Mucosa of descending colon (tissue), 3 donors: ENCODE results near the gene SHANK3. TPM values are rescaled to one million over a fixed set of nuclear protein-coding genes. Genes with fewer than 3 reads are reported as not detected.

Experiments used
- ATAC-seq: fragments of 200-7000 bp; cut with Tn5 transposase; one replicate; pipeline ENCODE4 v1.9.1; 2020; ENCODE audit warnings: mild to moderate bottlenecking, moderate library complexity
- DNase-seq, 3 donors: peaks; one replicate each; pipeline ENCODE4 v3.0.0-alpha.2; 2020
- H3K36me3 ChIP-seq: fragments of 200-600 bp; one replicate; pipeline ENCODE4 v1.8.0; 2021; ENCODE audit warnings: low read depth, mild to moderate bottlenecking
- H3K4me1 ChIP-seq: fragments of 200-600 bp; one replicate; pipeline ENCODE4 v1.8.0; 2021; ENCODE audit warnings: low read depth, mild to moderate bottlenecking
- H3K4me3 ChIP-seq: fragments of 200-600 bp; one replicate; pipeline ENCODE4 v1.8.0; 2021; ENCODE audit warnings: mild to moderate bottlenecking
- H3K9me3 ChIP-seq: fragments of 200-600 bp; one replicate; pipeline ENCODE4 v1.8.0; 2021; ENCODE audit warnings: mild to moderate bottlenecking
- intact Hi-C, 2 donors: fragments of 100-400 bp; cut with DNase I in 1 of 2; cut with micrococcal nuclease in 1 of 2; formaldehyde crosslinking; loops; one replicate each; pipeline versions ENCODE4 v1.11.0 to v1.11.1; 2022; cut with DNase I, micrococcal nuclease
- total RNA-seq, 3 donors: library from RNA; stranded (reverse); fragmentation: NEBNext Ultra II Directional in 2 of 3; extraction: Animal tissue kit (Norgen Biotek cat#: 25700) in 2 of 3; gene quantifications; one replicate each; pipeline versions ENCODE4 v1.2.1 to v1.2.4, GENCODE V29; 2021 to 2023
- TF ChIP-seq, protein P1 (sequence below): fragments of 200-600 bp; IDR thresholded peaks from one replicate; pipeline ENCODE4 v1.8.0; 2022; ENCODE audit warnings: antibody characterized with exemption, mild to moderate bottlenecking
- donor health status: DM: no; HTN: no; CAD: no; lungs with moderate emphysema.
- donor health status: DM: no; HTN: no; CAD: no.
- donor health status: DM: no; HTN: yes; CAD: no.

The SHANK3 gene
- total RNA-seq, 3 donors from 2014 or later: 3.9 to 14.2 (median 7.1) TPM

DNA sequence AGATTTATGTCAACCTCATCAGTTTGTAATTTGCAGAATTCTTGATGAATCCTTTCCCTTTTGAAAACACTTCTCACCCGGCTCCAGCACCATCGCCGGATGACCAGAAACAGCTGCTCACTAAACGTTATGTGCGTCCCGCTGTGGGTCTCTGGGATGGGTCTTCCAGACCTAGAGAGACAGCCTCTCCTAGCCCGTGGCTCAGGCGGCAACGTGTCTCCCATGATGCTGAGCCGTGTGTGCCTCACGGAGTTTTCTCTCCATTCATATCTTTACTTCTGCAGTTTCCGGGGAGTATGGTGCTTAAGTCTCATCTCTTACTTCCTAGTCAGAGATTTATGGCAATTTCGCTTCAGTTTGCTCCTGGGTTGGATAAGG is 40.4 kb downstream of the SHANK3 start:
- no peaks in the 10 kb centered on the region for H3K36me3 ChIP-seq
- H3K9me3 ChIP-seq: no peaks in the 10 kb centered on the region
- no peaks in the 10 kb centered on the region for H3K4me1 ChIP-seq
- intact Hi-C loops: no loop called here
- H3K4me3 ChIP-seq: no peak overlapping the region
- ATAC-seq (no peak), DNase-seq (peak in 1 of 3 donors; percentile 8)
- TF ChIP-seq, protein P1, sequence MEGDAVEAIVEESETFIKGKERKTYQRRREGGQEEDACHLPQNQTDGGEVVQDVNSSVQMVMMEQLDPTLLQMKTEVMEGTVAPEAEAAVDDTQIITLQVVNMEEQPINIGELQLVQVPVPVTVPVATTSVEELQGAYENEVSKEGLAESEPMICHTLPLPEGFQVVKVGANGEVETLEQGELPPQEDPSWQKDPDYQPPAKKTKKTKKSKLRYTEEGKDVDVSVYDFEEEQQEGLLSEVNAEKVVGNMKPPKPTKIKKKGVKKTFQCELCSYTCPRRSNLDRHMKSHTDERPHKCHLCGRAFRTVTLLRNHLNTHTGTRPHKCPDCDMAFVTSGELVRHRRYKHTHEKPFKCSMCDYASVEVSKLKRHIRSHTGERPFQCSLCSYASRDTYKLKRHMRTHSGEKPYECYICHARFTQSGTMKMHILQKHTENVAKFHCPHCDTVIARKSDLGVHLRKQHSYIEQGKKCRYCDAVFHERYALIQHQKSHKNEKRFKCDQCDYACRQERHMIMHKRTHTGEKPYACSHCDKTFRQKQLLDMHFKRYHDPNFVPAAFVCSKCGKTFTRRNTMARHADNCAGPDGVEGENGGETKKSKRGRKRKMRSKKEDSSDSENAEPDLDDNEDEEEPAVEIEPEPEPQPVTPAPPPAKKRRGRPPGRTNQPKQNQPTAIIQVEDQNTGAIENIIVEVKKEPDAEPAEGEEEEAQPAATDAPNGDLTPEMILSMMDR: no peak

DNA sequence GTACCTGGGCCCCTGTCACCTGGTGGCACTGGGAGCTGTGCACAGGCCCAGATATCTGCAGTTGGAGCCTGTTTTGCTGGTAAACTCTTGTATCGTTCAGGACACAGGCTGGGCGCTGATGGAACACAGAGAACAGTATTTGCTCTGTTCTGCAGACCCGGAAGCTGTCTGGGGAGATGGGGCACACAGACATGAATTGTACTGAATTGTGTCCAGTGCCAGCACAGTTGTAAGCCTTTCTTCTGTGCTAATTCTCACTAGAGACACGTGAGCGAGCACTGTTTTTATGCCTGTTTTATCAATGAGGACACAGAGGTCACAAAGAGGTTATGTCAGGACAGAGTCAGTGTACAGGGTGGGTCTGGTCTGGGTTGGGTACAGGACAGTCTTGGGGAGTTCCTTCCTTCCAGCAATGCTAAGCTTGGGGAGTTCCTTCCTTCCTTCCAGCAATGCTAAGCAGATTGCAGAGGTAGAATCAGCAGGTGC is 41.0 kb downstream of the SHANK3 start:
- TF ChIP-seq, protein P1: no peak
- Histone ChIP-seq H3K36me3 (no peaks in the 10 kb centered on the region), H3K4me3 (no peak overlapping the region), H3K4me1 (no peaks in the 10 kb centered on the region), H3K9me3 (no peaks in the 10 kb centered on the region)
- intact Hi-C loops: no loop called here
- DNase-seq (peak in 1 of 3 donors; percentile 7), ATAC-seq (peak; percentile 58)

DNA sequence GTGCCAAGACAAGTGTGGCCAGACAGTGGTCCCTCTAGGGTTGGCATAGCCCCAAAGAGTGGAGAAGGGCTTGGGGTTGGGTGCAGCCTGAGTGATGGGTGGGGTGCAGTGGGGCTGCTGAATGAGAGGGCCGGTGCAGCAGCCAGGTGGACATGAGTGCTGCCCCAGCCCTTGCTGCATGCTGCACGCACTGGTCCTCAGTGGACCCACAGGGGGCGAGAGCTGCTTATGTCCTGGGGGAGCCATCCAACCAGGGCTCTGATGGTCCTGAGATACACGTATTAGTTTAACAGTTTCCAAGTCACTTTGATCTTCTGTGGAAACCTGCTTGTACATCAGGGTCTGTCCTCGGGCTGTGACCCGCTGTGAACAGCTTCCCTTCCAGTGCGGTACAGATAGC is 41.5 kb downstream of the SHANK3 start:
- Histone ChIP-seq H3K4me1 (no peaks in the 10 kb centered on the region), H3K4me3 (no peak overlapping the region), H3K36me3 (no peaks in the 10 kb centered on the region), H3K9me3 (no peaks in the 10 kb centered on the region)
- intact Hi-C loops: no loop called here
- TF ChIP-seq, protein P1: no peak
- DNase-seq (peak in 1 of 3 donors; percentile 25), ATAC-seq (no peak)

DNA sequence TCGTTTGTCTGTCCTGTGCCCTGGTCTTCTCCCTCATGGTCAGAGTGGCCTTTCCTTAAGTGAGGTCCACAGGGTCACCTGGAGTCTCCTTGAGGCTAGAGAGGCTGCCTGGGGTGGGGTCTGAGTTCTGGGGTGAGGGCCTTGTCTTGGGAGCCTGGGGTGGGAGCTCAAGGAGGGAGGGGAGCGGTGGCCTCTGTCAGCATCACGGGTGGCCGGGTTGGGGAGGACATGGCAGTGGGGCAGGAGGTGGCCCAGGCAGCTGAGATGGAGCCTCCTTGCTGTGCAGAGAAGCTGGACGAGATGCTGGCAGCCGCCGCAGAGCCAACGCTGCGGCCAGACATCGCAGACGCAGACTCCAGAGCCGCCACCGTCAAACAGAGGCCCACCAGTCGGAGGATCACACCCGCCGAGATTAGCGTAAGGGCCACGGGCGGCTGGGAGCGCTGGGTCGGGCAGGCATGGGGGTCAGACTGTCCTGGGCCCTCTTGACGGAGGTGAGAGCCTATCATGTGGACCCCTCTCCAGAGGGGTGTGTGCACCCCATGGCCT is 42.1 kb downstream of the SHANK3 start:
- H3K4me3 ChIP-seq: no peak overlapping the region
- ATAC-seq: no peak
- DNase-seq: peak in 1 of 3 donors; percentile 27
- no peaks in the 10 kb centered on the region for H3K4me1 ChIP-seq
- no peaks in the 10 kb centered on the region for H3K9me3 ChIP-seq
- no peaks in the 10 kb centered on the region for H3K36me3 ChIP-seq
- TF ChIP-seq, protein P1: no peak
- intact Hi-C loops: no loop called here

GRCh38 chr22:50715250-50715649 is 42.6 kb downstream of the SHANK3 start:
- no peak overlapping the region for H3K4me3 ChIP-seq
- H3K36me3 ChIP-seq: no peaks in the 10 kb centered on the region
- DNase-seq (peak in 1 of 3 donors; percentile 29), ATAC-seq (no peak)
- H3K4me1 ChIP-seq: no peaks in the 10 kb centered on the region
- intact Hi-C loops: no loop called here
- TF ChIP-seq, protein P1: no peak
- no peaks in the 10 kb centered on the region for H3K9me3 ChIP-seq

GRCh38 chr22:50715776-50716175 is 43.2 kb downstream of the SHANK3 start:
- DNase-seq (peak in 1 of 3 donors; percentile 32), ATAC-seq (no peak)
- intact Hi-C loops: no loop called here

More at GRCh38 chr22:50715776-50716175, 43.2 kb downstream of the SHANK3 start:
- Histone ChIP-seq H3K4me1 (no peaks in the 10 kb centered on the region), H3K9me3 (no peaks in the 10 kb centered on the region), H3K4me3 (no peak overlapping the region), H3K36me3 (no peaks in the 10 kb centered on the region)
- TF ChIP-seq, protein P1: no peak
